ENCODE results near the gene CNFN. TPM values are rescaled to one million over a fixed set of nuclear protein-coding genes. Genes with fewer than 3 reads are reported as not detected.

The CNFN gene
- total and polyA plus RNA-seq, 2 donors (not counting 1 experiment from before 2014, with no cell fraction given): not detected

- Histone ChIP-seq H2AFZ (ENCODE audit: low read length) (no peak overlapping the region), H3K9me3 (ENCODE audit: control insufficient read depth, insufficient read depth, low read depth, low read length) (no peaks in the 10 kb centered on the region), H3K4me2 (ENCODE audit: extremely low read depth, insufficient read depth, low read length) (no peak overlapping the region), H3K27ac (ENCODE audit: insufficient read depth, low read length) (no peak overlapping the region), H3K27me3 (ENCODE audit: control insufficient read depth, insufficient read depth, low read length) (no peaks in the 10 kb centered on the region), H3K9ac (ENCODE audit: insufficient read depth, low read length) (no peak overlapping the region), H4K20me1 (ENCODE audit: control insufficient read depth, extremely low read depth, insufficient read depth, low read length) (no peaks in the 10 kb centered on the region), H3K4me3 (replicated peaks in 1 of 4; ENCODE audit: control extremely low read depth in 1 of 4, insufficient read depth in 1 of 4, low read depth in 3 of 4, low read length in 4 of 4) (no peak overlapping the region), H3K79me2 (ENCODE audit: control insufficient read depth, insufficient read depth, low read length) (no peaks in the 10 kb centered on the region), H3K4me1 (ENCODE audit: control insufficient read depth, extremely low read depth, insufficient read depth, low read length) (no peaks in the 10 kb centered on the region), H3K36me3 (ENCODE audit: control insufficient read depth, insufficient read depth, low read length) (no peaks in the 10 kb centered on the region)
- no peak for DNase-seq (ENCODE audit: low read depth in 2 of 2)
- no peak for TF ChIP-seq EZH2 (IDR thresholded peaks at IDR 0.05; ENCODE audit: low read length, missing control alignments)
- TF ChIP-seq, protein P1, sequence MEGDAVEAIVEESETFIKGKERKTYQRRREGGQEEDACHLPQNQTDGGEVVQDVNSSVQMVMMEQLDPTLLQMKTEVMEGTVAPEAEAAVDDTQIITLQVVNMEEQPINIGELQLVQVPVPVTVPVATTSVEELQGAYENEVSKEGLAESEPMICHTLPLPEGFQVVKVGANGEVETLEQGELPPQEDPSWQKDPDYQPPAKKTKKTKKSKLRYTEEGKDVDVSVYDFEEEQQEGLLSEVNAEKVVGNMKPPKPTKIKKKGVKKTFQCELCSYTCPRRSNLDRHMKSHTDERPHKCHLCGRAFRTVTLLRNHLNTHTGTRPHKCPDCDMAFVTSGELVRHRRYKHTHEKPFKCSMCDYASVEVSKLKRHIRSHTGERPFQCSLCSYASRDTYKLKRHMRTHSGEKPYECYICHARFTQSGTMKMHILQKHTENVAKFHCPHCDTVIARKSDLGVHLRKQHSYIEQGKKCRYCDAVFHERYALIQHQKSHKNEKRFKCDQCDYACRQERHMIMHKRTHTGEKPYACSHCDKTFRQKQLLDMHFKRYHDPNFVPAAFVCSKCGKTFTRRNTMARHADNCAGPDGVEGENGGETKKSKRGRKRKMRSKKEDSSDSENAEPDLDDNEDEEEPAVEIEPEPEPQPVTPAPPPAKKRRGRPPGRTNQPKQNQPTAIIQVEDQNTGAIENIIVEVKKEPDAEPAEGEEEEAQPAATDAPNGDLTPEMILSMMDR (conservative IDR thresholded peaks at IDR 0.05 in 1 of 2, IDR thresholded peaks at IDR 0.05 in 1 of 2; ENCODE audit: low read depth in 1 of 2, low read length in 2 of 2): no peak
Observed at GRCh38 chr19:42412227-42412626, 22.1 kb upstream of the CNFN start.

- no peak overlapping the region for H3K9ac ChIP-seq (ENCODE audit: insufficient read depth, low read length)
- H3K4me1 ChIP-seq (ENCODE audit: control insufficient read depth, extremely low read depth, insufficient read depth, low read length): no peaks in the 10 kb centered on the region
- DNase-seq (ENCODE audit: low read depth in 2 of 2): no peak
- TF ChIP-seq EZH2 (IDR thresholded peaks at IDR 0.05; ENCODE audit: low read length, missing control alignments): no peak
- TF ChIP-seq, protein P1 (conservative IDR thresholded peaks at IDR 0.05 in 1 of 2, IDR thresholded peaks at IDR 0.05 in 1 of 2; ENCODE audit: low read depth in 1 of 2, low read length in 2 of 2): no peak
- H3K27me3 ChIP-seq (ENCODE audit: control insufficient read depth, insufficient read depth, low read length): no peaks in the 10 kb centered on the region
- H3K4me2 ChIP-seq (ENCODE audit: extremely low read depth, insufficient read depth, low read length): no peak overlapping the region
- no peak overlapping the region for H2AFZ ChIP-seq (ENCODE audit: low read length)
- H3K9me3 ChIP-seq (ENCODE audit: control insufficient read depth, insufficient read depth, low read depth, low read length): no peaks in the 10 kb centered on the region
- H3K79me2 ChIP-seq (ENCODE audit: control insufficient read depth, insufficient read depth, low read length): no peaks in the 10 kb centered on the region
- no peaks in the 10 kb centered on the region for H3K36me3 ChIP-seq (ENCODE audit: control insufficient read depth, insufficient read depth, low read length)
- H4K20me1 ChIP-seq (ENCODE audit: control insufficient read depth, extremely low read depth, insufficient read depth, low read length): no peaks in the 10 kb centered on the region
- H3K27ac ChIP-seq (ENCODE audit: insufficient read depth, low read length): no peak overlapping the region
- no peak overlapping the region for H3K4me3 ChIP-seq (replicated peaks in 1 of 4; ENCODE audit: control extremely low read depth in 1 of 4, insufficient read depth in 1 of 4, low read depth in 3 of 4, low read length in 4 of 4)
Observed at GRCh38 chr19:42411581-42412178, 21.6 kb upstream of the CNFN start.

GRCh38 chr19:42410371-42410770 lies 20.3 kb upstream of the CNFN start:
- no peak overlapping the region for H3K4me3 ChIP-seq (replicated peaks in 1 of 4; ENCODE audit: control extremely low read depth in 1 of 4, insufficient read depth in 1 of 4, low read depth in 3 of 4, low read length in 4 of 4)
- H4K20me1 ChIP-seq (ENCODE audit: control insufficient read depth, extremely low read depth, insufficient read depth, low read length): no peaks in the 10 kb centered on the region
- no peaks in the 10 kb centered on the region for H3K36me3 ChIP-seq (ENCODE audit: control insufficient read depth, insufficient read depth, low read length)
- H3K27me3 ChIP-seq (ENCODE audit: control insufficient read depth, insufficient read depth, low read length): no peaks in the 10 kb centered on the region
- no peaks in the 10 kb centered on the region for H3K4me1 ChIP-seq (ENCODE audit: control insufficient read depth, extremely low read depth, insufficient read depth, low read length)
- no peak overlapping the region for H3K9ac ChIP-seq (ENCODE audit: insufficient read depth, low read length)
- no peaks in the 10 kb centered on the region for H3K9me3 ChIP-seq (ENCODE audit: control insufficient read depth, insufficient read depth, low read depth, low read length)
- no peak for TF ChIP-seq EZH2 (IDR thresholded peaks at IDR 0.05; ENCODE audit: low read length, missing control alignments)
- TF ChIP-seq, protein P1 (conservative IDR thresholded peaks at IDR 0.05 in 1 of 2, IDR thresholded peaks at IDR 0.05 in 1 of 2; ENCODE audit: low read depth in 1 of 2, low read length in 2 of 2): no peak
- H2AFZ ChIP-seq (ENCODE audit: low read length): no peak overlapping the region
- H3K27ac ChIP-seq (ENCODE audit: insufficient read depth, low read length): no peak overlapping the region
- H3K4me2 ChIP-seq (ENCODE audit: extremely low read depth, insufficient read depth, low read length): no peak overlapping the region
- DNase-seq (ENCODE audit: low read depth in 2 of 2): no peak
- H3K79me2 ChIP-seq (ENCODE audit: control insufficient read depth, insufficient read depth, low read length): no peaks in the 10 kb centered on the region

Measured in fibroblast of lung (primary cell).